ENCODE measurements around the gene SETBP1. TPM values are rescaled to one million over a fixed set of nuclear protein-coding genes. Genes with fewer than 3 reads are reported as not detected.

The SETBP1 gene
- total RNA-seq, 1 donor from 2014 or later = 2.7 TPM

DNA sequence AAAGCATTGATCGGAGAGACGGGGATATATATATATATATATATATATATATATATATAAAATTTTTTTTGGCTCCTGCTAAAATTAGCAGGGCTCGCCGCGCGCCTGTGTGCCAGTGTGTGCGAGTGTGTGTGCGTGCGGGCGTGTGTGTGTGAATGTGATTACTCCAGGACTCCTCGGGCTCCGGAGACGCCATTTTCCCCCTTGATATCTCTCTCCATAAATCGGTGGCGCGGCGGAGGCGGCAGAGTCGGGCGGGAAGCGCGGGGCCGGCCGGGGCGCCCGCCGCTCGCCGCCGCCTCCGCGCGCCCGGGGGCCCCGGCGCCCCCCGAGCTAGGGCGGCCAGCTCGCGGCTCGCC, 795 bp upstream of the SETBP1 start:
- DNase-seq = peak; percentile 38

DNA sequence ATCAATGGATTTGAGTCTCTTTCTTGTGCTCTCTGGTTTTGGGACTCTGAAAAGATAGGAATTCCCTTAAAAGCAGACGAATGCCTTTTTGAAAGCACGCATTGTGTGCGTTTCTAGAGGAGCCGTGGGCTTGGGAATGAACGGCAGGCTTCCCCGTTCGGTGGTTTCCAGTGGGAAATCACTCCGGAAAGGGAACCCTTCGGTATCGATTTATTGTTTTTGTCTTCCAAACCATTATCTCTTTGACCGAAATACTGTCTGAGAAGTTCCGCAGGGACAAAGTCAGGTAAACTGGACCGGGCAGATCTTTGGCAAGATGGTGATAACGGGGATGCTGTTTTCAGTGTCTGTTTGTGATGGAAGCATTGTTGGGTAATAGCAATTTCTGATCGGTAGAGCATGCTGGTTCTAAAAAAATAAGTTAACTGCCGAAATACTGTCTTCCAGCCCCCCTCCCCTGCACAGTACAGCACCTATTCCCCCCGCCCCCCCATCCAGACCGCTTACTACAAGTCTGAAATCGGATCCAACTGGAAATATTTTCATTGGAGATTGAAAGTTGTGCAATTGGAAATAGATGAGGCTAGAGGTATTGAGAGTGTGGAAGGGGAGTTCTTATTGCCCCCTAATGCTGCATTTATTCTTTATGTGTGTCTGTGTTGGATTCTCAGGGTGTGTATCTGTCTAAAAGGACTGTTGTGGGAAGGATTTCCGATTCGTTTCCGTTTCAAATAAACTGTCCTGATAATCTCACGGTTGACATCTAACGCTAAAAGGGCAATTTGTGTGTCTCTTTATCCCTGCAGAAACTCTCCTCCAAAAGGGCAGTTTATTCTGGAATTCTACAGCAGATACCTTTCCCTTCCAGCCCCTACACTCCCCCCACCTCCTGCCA, 635 bp downstream of the SETBP1 start:
- peak; percentile 0 for DNase-seq

DNA sequence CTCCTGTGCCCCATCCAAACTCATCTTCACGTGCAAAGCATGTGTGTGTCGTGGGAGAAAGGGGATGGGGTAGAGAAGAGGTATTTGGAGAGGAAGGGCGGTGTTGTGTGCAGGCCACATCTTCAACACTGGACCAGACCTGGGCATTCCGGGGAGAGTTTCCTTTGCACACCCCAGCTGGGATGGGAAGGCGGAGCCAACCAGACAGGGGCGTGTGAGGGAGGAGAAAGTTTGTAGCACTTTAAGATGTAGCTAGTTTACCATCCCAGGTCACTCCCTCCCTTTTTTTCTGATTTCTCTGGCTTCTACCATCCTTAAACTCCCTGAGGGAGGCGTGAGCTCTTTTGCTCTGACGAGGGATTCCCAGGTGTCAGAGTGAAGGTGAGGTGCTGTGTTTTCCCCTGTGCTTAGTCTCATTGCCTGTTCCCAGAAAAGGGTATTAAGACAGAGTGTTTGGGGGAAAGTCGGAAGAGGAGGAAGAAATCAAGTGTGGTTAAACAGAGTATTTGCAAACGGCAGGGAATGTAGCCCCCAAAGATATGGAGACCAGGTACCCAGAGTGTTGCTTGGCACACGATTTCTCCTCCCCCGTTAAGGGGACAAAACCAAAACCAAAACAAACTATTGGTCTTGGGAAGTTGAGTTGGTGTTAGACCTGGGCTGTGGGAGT, 1.6 kb downstream of the SETBP1 start:
- DNase-seq = no peak

DNA sequence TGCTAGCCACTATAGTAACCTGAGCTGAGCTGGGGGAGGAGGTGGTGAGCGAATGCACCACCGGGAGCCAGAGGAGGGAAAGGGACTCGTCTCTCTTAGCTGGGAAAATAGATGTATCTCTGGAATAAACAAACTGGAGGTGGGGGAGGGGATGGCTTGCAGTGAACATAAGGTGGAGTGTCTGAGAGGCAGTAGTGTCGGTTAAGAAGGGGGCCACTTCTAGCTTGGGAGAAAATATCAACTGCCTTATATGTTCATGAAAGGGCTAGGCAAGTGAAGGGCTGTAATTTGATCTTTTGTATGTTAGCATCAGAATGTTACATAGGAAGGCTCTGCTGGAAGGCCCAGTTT, 2.2 kb downstream of the SETBP1 start:
- DNase-seq = no peak

DNA sequence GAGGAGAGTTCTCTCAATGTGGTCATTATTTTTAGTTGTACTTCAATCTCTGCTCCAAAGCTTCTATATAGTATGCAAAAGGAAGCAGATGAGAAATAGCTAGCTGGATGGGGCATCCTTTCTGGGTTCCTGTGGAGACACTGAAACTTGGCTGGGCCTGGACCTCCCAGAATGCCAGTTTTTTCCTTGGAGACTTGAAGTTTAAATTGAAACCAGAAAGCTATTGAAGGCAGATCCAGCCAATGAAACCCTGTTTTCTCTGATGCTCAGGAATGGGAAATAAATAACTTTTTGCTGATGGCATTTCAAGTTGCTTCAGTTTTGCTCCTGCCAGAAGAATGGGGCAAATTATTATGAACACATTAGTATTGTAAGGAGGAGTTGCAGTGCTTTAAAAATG, 2.9 kb downstream of the SETBP1 start:
- no peak for DNase-seq

DNA sequence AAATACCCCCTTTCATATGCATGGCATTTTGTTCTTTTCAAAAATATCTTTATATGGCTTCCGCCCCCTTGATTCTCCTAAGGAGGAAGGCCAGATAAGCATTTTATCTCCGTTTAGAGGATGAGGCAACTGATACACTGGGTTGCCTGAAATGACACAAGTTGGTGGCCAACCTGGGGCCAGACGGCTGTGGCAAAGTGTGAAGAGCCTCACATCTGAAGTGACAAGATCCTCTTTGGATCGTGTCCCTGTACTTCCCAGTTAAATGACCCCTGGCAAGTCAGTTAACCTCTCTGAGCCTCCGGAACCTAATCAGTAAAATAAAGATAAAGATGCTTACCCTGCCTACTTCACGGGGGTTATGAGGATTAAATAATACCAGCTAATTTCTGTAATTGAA, 4.6 kb downstream of the SETBP1 start:
- no peak for DNase-seq

DNA sequence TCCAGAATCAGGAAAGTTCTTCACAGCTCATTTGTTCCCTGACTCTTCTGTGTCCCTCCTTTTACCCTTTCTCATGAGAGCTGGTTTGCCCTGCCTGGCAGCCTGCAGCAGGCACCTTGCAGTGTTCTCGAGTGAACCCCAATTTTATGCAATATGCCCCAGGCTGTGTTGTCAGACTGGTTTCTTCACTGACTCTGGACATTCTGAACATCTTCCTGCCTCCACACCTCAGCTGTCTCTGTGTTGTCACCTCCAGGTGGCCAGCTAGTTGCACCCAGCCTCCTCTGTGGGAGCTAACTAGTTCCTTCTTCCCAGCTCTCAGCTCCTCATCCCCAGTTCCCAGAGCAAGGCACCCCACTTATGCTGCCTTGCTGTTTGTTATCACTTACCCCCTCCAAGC, 5.5 kb downstream of the SETBP1 start:
- no peak for DNase-seq

DNA sequence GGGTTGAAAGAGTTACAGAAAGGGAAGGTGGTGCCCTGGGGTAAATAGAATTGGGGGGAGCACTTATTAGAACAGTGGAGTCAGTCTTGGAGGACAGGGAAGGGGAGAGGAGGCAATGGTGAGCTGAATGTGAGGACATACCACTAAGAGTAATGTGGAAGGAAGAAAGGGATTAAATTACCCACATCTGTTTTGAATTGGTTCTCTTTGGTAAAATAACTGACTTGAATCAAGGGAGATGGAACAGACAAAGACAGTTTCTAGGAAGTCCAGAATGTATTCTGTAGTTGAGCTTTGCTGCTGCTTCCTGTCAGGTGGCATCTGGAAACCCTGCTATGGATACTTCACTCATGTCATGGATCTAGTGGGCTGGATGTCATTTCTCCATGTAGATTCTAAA, 6.7 kb downstream of the SETBP1 start:
- DNase-seq = no peak

DNA sequence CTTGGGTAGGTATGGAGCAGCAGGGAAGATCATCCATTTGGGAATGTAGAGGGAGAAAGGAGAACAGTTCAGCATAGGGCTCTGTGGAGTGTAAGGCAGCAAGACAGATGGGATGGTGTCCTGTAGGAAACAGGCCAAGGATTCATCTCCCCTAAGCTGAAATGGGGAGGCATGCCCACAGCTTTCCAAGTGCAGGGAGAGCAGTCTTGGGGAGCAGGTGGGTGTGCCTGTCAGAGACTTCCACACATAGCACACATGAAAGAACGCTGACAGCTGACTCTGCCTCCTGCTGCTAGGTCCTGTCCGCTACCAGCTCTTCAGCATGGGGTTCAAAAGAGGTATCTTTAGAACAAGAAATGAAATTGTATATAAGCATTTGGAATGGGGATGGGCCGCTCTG, 9.0 kb downstream of the SETBP1 start:
- DNase-seq = no peak

DNA sequence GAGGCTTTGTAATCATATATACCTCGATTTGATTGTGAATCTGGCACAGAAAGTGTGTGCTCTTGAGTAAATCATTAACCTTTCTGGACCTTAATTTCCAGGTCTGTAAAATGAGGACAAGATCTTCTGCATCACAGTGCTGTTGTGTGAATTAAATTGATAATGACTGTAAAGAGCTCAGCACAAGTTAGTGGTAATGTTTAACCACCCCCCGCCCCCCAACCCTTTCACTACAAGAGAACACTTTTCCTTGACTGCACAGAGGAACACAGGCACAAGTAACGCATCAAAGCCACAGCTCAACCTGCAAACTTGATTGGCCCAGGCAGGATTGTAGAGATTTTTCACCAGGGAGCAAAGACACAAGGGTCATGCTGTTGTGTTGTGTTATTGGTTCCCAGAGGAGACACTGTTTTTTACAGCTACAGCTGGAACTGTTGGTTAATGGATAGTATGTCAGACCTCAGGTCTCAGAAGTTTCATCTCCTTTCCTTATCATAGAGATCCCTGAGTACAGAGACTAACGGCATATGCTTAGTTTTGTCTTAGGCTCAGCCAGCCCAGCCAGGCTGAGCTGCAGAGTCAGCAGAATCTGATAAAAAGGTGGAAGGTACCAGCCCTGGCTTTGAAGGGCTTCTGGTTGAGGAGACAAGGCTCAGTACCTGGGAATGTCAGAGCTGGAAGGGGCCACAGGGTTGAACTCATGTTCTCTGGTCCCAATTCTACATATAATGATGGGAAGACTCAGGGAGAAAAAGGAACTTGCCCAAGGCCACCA, 10.6 kb downstream of the SETBP1 start:
- DNase-seq = no peak

DNA sequence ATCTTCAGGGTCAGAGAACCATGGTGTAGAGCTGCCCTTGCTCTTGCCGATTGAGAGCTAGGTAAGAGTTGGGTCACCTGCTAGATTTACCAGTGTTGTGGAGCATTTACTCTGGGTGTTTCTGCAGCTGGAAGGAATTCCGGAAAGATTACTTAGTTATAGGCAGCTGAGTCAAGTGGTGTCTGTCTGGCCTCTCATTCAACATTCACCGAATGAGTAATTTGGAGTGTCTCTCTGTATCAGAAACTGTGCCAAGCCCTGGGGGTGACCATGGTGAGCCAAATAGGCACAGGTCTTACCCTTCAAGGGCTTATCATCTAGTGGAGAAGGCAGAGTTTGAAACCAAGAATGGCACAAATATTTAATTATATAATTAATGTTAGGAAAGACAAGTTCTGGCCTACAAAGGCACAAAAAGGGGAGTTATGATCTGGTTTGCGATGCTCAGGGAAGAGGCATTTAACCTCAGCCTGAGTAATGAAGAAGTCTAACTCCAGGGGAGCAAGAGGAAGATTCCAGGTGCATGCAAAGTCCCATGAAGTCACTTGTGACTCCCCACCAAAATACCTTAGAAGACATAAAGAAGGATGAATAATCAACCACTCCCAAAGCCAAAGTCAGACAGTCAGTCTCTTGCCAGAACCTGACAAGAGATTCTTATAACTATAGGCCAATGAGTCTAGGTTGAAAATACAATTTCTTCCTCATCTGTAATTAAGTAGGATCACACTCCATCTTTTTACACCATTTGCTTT, 12.5 kb downstream of the SETBP1 start:
- no peak for DNase-seq

DNA sequence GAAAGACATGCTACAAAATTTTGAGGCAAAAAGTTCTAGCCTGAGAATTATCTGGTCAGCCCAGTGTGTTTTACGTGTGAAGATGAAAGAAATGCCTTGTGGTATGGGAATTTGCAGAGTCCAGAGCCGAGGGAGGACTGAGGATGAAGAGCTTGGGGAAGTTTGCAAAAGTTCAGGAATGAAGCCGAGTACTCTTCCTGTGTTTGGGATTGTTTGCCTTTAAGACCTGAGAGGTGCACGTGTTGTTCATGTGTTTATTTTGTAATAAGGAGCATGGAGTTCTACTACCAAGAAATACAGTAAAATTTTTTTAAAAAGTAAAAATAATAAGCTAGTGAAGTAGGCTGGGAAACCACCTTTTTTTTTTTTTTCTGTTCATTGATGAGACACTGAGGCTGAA, 14.8 kb downstream of the SETBP1 start:
- DNase-seq = no peak

DNA sequence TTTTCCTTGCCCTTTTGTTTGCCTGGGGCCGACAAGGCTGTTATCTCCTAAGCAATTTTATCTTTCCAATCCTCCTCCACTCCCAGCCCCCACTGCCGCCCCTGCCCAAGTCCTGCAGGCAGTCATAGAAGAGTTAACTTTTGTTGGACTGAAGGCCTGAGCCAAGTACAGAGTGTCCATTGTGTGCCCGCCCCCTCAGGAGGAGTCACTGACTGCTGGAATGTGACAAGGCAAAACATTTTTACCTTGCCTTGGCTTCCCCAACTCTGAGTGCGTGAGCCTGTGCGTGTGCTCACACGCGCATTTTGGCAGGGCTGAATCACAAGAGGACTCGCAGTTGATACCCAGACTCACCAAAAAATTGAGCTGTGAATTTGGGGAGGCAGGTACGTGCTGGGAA, 16.2 kb downstream of the SETBP1 start:
- no peak for DNase-seq

DNA sequence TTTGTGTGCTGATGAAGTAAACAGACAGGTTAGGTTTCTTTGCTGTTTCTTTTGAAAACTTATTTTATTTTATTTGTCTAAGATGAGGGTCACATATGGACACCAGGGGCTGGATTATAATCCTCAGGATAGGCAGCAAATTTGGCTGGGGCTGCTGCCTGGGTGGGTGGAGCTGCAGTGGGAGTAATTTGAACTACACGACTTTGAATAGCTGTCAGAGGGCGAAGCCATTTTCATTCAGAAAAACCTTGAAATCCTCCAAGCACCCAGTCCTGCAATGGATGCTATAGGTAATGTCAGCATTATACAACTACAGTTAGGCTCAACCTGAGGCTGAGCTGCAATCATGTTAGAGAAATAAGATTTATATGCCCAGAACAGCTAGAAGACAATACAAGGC, 16.6 kb downstream of the SETBP1 start:
- no peak for DNase-seq

DNA sequence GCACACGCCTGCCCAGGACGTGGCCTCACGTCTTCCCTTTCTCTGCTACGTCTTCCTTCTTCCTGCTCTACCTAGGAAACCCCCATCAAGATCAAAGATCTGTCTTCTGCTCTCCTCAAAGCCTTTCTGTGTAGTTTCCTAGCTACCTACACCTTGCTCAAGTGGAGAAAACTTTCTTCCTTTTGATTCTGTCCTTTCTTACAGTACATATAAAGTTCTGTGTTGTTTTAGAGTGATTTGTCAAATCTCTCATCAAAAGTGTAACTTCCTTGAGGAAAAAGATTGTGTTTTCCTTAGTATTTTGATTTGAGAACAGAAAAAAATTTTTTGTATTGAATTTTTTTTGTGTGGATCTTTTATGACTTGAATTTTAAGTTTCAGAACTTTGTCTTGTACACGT, 17.8 kb downstream of the SETBP1 start:
- no peak for DNase-seq

DNA sequence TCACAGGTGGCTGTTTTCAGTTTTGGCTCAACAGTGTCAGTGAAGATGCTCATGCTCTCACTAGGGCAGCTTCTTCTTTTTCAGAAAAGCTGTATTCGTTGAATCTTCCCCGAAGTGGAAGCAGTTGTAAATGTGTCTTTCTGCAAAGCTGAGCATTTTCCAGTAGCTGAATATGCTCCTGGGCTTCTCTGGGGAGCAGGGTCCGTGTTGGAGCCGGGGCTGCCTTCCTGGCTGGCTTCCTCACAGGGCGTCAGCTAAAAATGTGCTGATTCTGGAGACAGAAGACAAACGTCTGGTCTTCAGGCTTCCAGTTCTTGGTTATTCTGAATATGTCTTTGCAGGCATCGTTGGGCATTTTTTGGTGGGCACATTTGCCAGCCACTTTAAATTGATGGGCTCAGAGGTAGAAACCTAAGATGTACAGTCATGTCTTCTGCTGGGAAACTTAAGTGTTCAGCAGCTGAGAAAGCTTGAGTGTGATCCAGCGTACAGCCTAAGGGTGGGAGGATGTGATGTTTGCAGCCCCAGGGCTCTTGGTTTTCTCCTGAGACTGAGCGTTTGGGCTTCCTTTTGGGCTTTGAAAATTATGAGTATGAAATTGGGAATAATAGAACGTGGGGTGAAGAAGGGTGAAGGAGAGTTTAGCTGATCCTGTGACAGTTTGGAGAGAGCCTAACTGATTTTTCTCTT, 19.0 kb downstream of the SETBP1 start:
- no peak for DNase-seq

DNA sequence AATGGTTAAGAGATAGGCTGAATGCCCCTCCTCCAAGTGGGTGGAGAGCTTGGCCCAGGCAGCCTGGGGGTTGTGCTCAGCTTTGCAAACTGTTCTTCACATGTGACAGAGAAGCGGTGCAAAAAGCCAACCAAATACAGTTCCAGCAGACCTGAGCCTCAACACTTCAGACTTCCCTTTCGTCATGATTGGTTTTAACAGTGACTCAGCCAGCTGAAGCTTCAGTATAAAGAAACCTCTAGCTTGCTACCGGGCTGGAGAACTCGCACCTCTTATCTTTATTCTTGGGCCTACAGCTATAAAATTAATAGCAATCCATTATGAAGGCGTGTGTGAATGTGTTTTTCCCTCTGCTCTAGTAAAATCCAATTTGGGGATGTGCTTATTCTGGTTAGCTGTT, 20.0 kb downstream of the SETBP1 start:
- no peak for DNase-seq

DNA sequence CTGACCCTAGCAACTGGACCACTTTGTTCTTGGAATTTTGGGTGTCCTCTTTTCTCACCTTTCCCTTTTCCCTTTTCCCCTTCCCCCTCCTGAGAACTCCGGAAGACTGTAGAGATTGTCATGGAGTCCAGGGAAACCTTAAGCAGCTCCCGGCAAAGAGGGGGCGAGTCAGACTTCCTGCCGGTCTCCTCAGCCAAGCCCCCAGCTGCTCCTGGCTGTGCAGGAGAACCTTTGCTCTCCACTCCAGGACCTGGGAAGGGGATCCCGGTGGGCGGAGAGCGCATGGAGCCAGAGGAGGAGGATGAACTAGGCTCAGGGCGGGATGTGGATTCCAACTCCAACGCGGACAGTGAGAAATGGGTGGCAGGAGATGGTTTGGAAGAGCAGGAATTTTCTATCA, 20.5 kb downstream of the SETBP1 start:
- DNase-seq = no peak

DNA sequence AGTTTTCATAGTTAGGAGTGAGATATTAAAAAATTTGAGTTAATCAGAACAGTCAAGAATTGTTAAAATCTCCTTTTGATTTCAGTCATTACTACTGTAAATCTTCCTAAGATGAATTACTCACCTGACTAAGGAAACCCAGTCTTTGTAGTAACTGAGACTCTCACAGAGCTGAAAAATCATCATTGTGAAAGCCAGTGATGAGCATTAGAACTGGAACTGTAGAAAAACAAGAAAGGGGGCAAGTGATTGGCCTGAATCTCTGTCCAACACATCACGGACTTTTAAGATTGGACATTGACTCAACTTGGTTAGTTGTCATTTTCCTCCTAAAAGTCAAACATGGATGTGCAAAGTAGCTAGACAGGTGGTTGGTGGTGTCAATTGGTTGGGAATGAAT, 21.9 kb downstream of the SETBP1 start:
- no peak for DNase-seq

DNA sequence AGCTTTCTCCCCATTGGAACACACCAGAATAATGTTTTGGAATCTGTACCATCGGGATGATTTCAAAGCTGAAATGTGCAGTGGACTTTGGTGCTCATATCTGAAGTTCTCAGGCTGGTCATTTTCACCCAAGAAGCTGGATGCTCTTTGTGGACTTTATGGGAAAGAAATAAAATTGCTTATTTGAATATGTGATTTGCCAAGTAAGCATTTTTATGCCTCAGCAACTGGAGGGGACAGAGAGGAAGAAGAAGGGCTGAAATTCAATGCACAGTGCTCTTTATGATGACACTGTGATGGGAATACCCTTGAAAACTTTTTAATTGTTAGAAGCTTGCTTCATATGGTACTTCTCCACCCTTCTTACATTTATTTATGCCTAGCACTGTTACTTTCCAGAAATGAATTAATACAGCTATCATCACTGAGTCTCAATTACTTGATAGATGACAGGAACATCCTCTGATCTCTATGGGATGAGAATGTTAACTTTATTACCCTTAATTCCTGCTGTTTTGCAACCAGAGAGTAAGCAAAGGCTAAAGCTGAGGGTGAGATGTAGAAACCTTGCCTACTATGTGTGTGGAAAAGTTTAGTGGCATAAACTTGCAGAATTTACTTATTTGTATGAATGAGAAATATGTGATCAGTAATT, 23.6 kb downstream of the SETBP1 start:
- DNase-seq = no peak

DNA sequence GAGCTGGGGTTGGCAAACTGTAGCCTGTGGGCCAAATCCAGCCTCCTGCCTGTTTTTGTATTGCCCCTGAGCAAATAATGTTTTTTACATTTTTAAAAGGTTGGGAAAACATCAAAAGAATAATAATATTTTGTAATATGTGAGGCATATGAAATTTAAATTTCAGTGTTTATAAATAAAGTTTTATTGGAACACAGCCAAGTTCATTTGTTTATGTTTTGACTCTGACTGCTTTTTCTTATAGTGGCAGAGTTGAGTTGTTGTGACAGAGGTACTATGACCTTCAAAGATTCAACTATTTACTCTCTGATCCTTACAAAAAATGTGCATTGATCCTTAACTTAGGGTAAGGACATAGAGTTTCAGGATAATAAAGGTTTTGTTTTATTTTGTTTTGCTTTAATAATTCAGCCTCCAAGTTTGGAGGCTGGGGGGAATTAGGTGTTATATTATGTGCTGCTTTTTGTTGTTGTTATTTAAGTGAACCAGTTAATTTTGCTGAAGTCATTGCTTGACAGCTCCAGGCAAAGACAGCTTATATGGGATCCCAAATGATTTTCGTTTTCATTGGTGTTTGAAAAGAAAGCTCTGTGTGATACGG, 24.5 kb downstream of the SETBP1 start:
- no peak for DNase-seq
